ENCODE results near the gene ATG7.

ATG7 gene

GRCh38 chr3:11465744-11466616 is 193.8 kb downstream of the ATG7 start:
- no peak overlapping the region for H3K4me3 ChIP-seq (ENCODE audit: low read length)
- TF ChIP-seq CTCF (conservative IDR thresholded peaks at IDR 0.05; ENCODE audit: low read depth, low read length) = no peak
- peak; percentile 94 for DNase-seq (ENCODE audit: low read depth)

- TF ChIP-seq CTCF (conservative IDR thresholded peaks at IDR 0.05; ENCODE audit: low read depth, low read length) = no peak
- H3K4me3 ChIP-seq (ENCODE audit: low read length) = no peak overlapping the region
- DNase-seq (ENCODE audit: low read depth) = no peak
Observed at GRCh38 chr3:11467875-11468274, 195.7 kb downstream of the ATG7 start.

GRCh38 chr3:11470031-11470853 is 198.0 kb downstream of the ATG7 start:
- TF ChIP-seq CTCF (conservative IDR thresholded peaks at IDR 0.05; ENCODE audit: low read depth, low read length) = no peak
- no peak for DNase-seq (ENCODE audit: low read depth)
- no peak overlapping the region for H3K4me3 ChIP-seq (ENCODE audit: low read length)

- no peak overlapping the region for H3K4me3 ChIP-seq (ENCODE audit: low read length)
- no peak for DNase-seq (ENCODE audit: low read depth)
- no peak for TF ChIP-seq CTCF (conservative IDR thresholded peaks at IDR 0.05; ENCODE audit: low read depth, low read length)
Observed at GRCh38 chr3:11475324-11475723, 203.1 kb downstream of the ATG7 start.

- TF ChIP-seq CTCF (conservative IDR thresholded peaks at IDR 0.05; ENCODE audit: low read depth, low read length) = no peak
- H3K4me3 ChIP-seq (ENCODE audit: low read length) = no peak overlapping the region
- no peak for DNase-seq (ENCODE audit: low read depth)
Observed at GRCh38 chr3:11476735-11477144, 204.5 kb downstream of the ATG7 start.

GRCh38 chr3:11477407-11477911 is 205.3 kb downstream of the ATG7 start:
- DNase-seq (ENCODE audit: low read depth) = peak; percentile 68
- TF ChIP-seq CTCF (conservative IDR thresholded peaks at IDR 0.05; ENCODE audit: low read depth, low read length) = no peak
- H3K4me3 ChIP-seq (ENCODE audit: low read length) = no peak overlapping the region
